IgD-negative memory B cell (primary cell): ENCODE data around the gene DUOXA1. TPM values are rescaled to one million over a fixed set of nuclear protein-coding genes. Genes with fewer than 3 reads are reported as not detected.

ENCODE experiments used
- H3K27ac Mint-ChIP-seq, 3 donors: one replicate each; pipeline ENCODE4 v1.8.0; 2020 to 2022; ENCODE audit warnings: mild to moderate bottlenecking in 3 of 3, mixed read lengths in 3 of 3, moderate library complexity in 1 of 3
- H3K27me3 Mint-ChIP-seq: one replicate; pipeline ENCODE4 v1.8.0; 2021; ENCODE audit warnings: mixed read lengths
- H3K36me3 Mint-ChIP-seq: one replicate; pipeline ENCODE4 v1.8.0; 2020; ENCODE audit warnings: mild to moderate bottlenecking, mixed read lengths
- H3K4me1 Mint-ChIP-seq, 3 donors: one replicate each; pipeline ENCODE4 v1.8.0; 2020 to 2022; ENCODE audit warnings: mixed read lengths in 3 of 3, mild to moderate bottlenecking in 1 of 3
- H3K4me3 Mint-ChIP-seq, 4 donors: one replicate each; pipeline ENCODE4 v1.8.0; 2020 to 2022; ENCODE audit warnings: mild to moderate bottlenecking in 4 of 4, mixed read lengths in 4 of 4, moderate library complexity in 3 of 4
- H3K9me3 Mint-ChIP-seq, 3 donors: one replicate each; pipeline ENCODE4 v1.8.0; 2020 to 2021; ENCODE audit warnings: mixed read lengths in 3 of 3, mild to moderate bottlenecking in 1 of 3
- polyA plus RNA-seq: library from polyadenylated mRNA; unstranded; fragments of 300-500 nt; fragmentation: Illumina TruSeq; gene quantifications from one replicate; pipeline ENCODE4 v1.2.3, GENCODE V29; 2021

DUOXA1 gene, protein sequence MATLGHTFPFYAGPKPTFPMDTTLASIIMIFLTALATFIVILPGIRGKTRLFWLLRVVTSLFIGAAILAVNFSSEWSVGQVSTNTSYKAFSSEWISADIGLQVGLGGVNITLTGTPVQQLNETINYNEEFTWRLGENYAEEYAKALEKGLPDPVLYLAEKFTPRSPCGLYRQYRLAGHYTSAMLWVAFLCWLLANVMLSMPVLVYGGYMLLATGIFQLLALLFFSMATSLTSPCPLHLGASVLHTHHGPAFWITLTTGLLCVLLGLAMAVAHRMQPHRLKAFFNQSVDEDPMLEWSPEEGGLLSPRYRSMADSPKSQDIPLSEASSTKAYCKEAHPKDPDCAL
- polyA plus RNA-seq: not detected

GRCh38 chr15:45129651-45130129, at the start of gene DUOXA1, which contains the start of gene DUOX1:
TSS of gene DUOXA1 (minus strand) at chr15:45129879. CDS start at chr15:45123014, 6,865 bp downstream.
TSS of gene DUOX1 (plus strand) at chr15:45129994. CDS start at chr15:45131967, 1,973 bp downstream.
- peak within 1 kb of the TSS; percentile 43 to 63 (median 52) for H3K4me3 Mint-ChIP-seq
- peaks cover 45% of the 10 kb centered on the region for H3K27me3 Mint-ChIP-seq

DNA sequence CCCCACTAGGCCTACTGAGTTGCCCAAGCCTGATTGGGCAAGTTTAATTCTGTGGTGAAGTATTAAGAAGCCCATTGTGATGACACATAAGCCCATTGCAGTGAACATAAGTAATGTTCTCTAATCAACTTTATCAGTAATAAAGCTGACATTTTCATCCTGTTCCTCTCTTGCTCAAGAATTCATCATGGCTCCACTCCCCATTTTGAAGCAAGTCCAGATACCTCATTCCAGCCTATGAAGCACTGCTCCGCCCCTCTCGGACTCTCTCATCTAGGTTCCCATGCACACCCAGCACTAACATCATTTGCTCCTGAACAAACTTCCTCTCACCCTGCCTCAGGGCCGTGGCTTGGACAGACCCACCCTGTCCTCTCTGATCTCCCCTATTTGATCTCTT, 47.6 kb upstream of the DUOXA1 start:
- Mint-ChIP-seq H3K4me3 (no peak overlapping the region), H3K27me3 (no peaks in the 10 kb centered on the region), H3K36me3 (peaks cover 5% of the 10 kb centered on the region), H3K4me1 (peaks cover 0 to 4% (median 0%) of the 10 kb centered on the region in 3 donors), H3K9me3 (peaks cover 0 to 1% (median 0%) of the 10 kb centered on the region in 3 donors), H3K27ac (no peak overlapping the region)

More at GRCh38 chr15:45129651-45130129, at the start of gene DUOXA1, which contains the start of gene DUOX1:
- peaks cover 1% of the 10 kb centered on the region for H3K36me3 Mint-ChIP-seq
- no peaks in the 10 kb centered on the region for H3K9me3 Mint-ChIP-seq
- H3K4me1 Mint-ChIP-seq: peaks cover 2 to 5% (median 4%) of the 10 kb centered on the region in 3 donors
- peak within 1 kb of the TSS in 1 of 3 donors; percentile 31 for H3K27ac Mint-ChIP-seq

DNA sequence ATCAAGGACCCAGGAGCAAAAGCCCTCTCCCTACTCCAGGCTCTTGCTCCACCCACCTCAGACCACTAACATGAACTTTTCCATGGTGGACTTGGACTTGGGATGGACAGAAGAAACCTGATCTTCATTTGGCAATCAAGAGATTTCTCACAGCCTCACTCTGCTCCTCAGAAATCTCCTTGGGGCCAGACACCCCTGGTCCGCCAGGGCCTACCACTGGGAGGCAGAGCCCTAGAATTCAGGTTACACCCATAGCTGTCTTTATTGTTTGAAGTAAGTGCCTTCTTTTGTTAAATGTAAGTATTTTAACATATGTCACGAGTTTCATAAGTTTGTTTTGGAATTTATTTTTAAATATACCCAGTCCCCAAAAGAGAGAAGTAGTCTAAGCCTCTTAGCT, 44.9 kb upstream of the DUOXA1 start:
- H3K9me3 Mint-ChIP-seq: no peaks in the 10 kb centered on the region
- no peaks in the 10 kb centered on the region for H3K27me3 Mint-ChIP-seq
- H3K27ac Mint-ChIP-seq: no peak overlapping the region
- H3K4me1 Mint-ChIP-seq: peaks cover 3 to 9% (median 7%) of the 10 kb centered on the region in 3 donors
- peaks cover 5% of the 10 kb centered on the region for H3K36me3 Mint-ChIP-seq
- no peak overlapping the region for H3K4me3 Mint-ChIP-seq

DNA sequence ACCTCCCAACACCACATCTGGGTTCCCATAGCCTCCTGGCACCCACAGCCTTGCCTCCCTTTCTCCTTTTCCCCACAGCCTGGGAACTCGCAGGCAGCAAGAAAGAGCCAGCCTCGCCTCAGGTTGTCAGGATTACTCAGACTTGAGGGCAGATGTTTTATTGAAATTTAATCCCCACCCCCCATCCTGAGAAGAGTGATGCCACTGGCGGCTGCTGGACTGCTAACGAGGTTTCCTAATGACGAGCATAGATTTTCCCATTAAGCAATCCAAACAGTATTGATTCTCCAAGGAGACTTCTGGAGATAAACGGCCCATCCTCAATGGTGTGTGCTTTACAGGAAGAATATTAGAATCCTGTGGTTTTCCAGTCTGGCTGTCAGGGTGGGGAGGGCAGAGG, 44.4 kb upstream of the DUOXA1 start:
- Mint-ChIP-seq H3K36me3 (peaks cover 5% of the 10 kb centered on the region), H3K27me3 (no peaks in the 10 kb centered on the region), H3K9me3 (no peaks in the 10 kb centered on the region), H3K4me3 (no peak overlapping the region), H3K27ac (no peak overlapping the region), H3K4me1 (peaks cover 5 to 11% (median 9%) of the 10 kb centered on the region in 3 donors)

GRCh38 chr15:45171912-45172311, 42.2 kb upstream of the DUOXA1 start:
- peaks cover 7 to 11% (median 10%) of the 10 kb centered on the region in 3 donors for H3K4me1 Mint-ChIP-seq
- H3K27ac Mint-ChIP-seq: no peak overlapping the region
- H3K36me3 Mint-ChIP-seq: no peaks in the 10 kb centered on the region
- H3K27me3 Mint-ChIP-seq: no peaks in the 10 kb centered on the region
- no peaks in the 10 kb centered on the region for H3K9me3 Mint-ChIP-seq
- no peak overlapping the region for H3K4me3 Mint-ChIP-seq

DNA sequence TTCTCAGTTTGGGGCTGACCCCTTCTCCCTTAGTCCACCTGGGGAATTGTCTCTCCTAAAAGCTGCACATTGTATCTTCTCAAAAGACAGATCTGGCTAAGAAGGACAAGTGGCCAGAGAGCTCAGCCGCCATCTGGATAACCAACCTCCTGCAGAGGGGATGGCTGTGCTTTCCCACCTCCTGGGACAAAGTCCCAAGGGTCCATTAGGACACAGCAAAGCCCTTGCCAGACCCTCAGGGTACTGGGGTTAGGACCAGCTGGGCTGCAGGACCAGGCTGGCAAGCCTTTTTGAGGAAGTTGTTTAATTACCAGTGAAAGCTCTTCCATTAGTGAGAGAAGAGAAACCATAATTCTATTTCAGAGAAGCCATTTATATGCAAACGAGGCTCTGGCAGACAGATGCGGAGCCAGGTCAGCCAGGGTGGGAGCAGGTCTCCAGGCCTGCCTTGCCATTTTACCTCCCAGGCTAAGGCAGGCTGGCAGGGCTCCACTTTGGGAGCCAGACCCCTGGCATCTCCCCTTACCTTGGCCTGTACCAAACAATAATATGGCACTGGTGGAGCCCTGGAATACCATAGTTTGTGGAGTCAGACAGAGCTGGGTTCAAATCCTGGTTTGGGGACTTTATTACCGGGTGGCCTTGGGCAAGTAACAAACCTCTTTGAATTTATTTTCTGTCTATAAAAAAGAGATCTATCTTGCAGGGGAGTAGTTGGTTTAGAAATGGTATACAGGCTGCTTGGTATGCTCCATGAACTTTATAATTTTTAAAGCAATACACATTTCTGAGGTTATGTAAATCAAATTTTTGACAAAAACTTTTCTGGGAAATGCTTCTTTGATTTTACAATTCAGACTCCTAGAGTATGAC, 40.2 kb upstream of the DUOXA1 start:
- peak overlapping the region in 2 of 4 donors; percentile 12 to 90 for H3K4me3 Mint-ChIP-seq
- peak overlapping the region in 2 of 3 donors; percentile 87 to 95 for H3K27ac Mint-ChIP-seq
- no peaks in the 10 kb centered on the region for H3K36me3 Mint-ChIP-seq
- no peaks in the 10 kb centered on the region for H3K9me3 Mint-ChIP-seq
- peaks cover 10 to 15% (median 11%) of the 10 kb centered on the region in 3 donors for H3K4me1 Mint-ChIP-seq
- H3K27me3 Mint-ChIP-seq: no peaks in the 10 kb centered on the region

- peak overlapping the region; percentile 73 to 95 (median 87) for H3K27ac Mint-ChIP-seq
- H3K36me3 Mint-ChIP-seq: no peaks in the 10 kb centered on the region
- no peaks in the 10 kb centered on the region for H3K27me3 Mint-ChIP-seq
- H3K4me3 Mint-ChIP-seq: peak overlapping the region; percentile 4 to 90 (median 54)
- H3K9me3 Mint-ChIP-seq: no peaks in the 10 kb centered on the region
- peaks cover 10 to 17% (median 11%) of the 10 kb centered on the region in 3 donors for H3K4me1 Mint-ChIP-seq
These were observed 39.3 kb upstream of the DUOXA1 start for GRCh38 chr15:45168751-45169551.

DNA sequence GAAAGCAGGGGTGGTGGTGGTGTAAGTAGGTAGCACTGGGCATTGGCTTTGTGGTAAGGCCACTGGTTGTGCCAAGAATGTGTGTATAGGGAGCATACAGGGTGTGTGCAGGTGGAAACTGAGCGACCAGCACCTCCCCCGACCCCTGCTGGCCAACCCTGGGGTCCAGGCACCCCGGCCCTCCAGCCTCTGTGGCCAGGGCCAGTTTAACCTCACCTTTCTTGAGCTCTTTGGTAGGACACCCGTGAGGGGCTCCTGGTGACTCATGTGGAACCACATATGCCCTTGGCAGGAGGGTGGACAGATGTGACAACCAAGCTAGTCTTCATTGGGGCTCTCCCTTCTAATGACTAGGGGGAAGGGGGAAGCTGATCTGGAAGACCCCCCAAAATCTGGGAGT, 38.6 kb upstream of the DUOXA1 start:
- H3K9me3 Mint-ChIP-seq: no peaks in the 10 kb centered on the region
- H3K27me3 Mint-ChIP-seq: no peaks in the 10 kb centered on the region
- H3K27ac Mint-ChIP-seq: peak overlapping the region; percentile 70 to 87 (median 73)
- H3K36me3 Mint-ChIP-seq: no peaks in the 10 kb centered on the region
- H3K4me1 Mint-ChIP-seq: peaks cover 10 to 17% (median 11%) of the 10 kb centered on the region in 3 donors
- peak overlapping the region in 2 of 4 donors; percentile 90 for H3K4me3 Mint-ChIP-seq

DNA sequence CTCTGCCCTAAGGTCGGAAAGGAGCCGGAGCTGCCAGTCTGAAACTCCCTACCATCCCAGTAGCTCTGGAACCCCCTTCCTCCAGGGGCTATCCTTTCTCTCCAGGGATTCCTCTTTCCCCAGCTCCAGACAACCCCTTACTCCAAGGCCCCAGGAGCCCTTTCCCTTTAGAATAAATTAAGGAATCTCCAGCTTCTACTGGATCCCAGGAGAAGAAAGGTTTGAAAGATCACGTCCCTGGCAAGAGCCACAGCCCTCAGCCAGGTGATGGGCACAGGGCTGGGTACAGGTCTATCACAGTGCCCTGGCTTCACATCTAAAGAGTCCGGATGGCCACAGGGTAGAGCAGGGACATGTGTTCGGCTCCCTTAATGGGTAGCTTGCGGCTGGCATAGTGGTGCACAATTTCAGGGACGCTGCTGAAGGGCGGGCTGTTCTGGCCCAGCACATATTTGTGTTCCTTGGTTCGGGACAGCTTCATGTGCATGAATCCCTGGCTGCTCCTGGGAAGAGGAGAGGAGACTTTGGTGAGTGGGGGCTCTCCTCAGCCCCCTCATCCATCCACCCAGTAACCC, 38.0 kb upstream of the DUOXA1 start:
- Mint-ChIP-seq H3K27me3 (no peaks in the 10 kb centered on the region), H3K4me1 (peaks cover 11 to 16% (median 13%) of the 10 kb centered on the region in 3 donors), H3K9me3 (no peaks in the 10 kb centered on the region), H3K4me3 (peak overlapping the region; percentile 78 to 90 (median 88)), H3K36me3 (no peaks in the 10 kb centered on the region), H3K27ac (peak overlapping the region; percentile 77 to 86 (median 85))

DNA sequence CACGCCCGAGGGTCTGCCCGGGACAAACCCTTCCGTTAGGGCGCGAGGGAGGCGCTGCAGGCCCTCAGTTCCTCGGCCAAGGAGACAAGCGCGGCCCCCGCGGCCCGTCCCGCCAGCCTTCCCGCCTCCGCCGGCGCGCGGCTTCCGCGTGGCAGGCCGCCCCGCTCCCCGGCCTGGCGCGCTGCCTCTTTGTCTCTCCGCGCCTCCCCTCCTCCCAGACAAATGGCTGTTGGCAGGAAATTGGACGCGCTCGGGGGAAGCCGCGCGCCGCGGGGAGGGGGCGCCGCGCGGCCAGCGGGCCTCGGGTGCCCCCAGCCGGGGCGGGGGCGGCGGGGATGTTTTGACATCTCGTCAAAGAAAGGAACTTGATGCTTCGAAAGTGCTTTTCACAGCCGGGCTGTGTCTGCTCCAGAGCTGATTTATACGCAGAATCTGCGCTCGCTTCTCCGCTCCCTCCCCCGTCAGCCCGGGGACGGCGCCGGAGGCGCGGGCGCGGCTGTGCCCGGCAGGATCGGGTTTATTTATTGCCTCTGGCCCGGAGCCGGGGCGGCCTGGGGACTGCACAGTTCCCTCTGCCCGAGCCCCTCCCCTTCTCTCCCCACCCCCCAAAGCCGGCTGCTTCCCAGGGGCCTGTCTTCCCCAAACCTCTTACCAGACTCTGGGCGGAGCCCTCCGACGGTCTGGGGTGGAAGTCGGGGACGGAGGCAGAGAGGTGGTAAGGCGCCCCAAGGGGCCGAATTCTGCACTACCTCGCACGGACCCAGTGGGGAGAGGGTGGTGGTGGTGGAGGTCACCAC, 37.4 kb upstream of the DUOXA1 start:
- peak overlapping the region; percentile 78 to 90 (median 88) for H3K4me3 Mint-ChIP-seq
- no peaks in the 10 kb centered on the region for H3K36me3 Mint-ChIP-seq
- peaks cover 11 to 15% (median 15%) of the 10 kb centered on the region in 3 donors for H3K4me1 Mint-ChIP-seq
- no peaks in the 10 kb centered on the region for H3K9me3 Mint-ChIP-seq
- H3K27me3 Mint-ChIP-seq: no peaks in the 10 kb centered on the region
- H3K27ac Mint-ChIP-seq: peak overlapping the region; percentile 77 to 86 (median 85)

DNA sequence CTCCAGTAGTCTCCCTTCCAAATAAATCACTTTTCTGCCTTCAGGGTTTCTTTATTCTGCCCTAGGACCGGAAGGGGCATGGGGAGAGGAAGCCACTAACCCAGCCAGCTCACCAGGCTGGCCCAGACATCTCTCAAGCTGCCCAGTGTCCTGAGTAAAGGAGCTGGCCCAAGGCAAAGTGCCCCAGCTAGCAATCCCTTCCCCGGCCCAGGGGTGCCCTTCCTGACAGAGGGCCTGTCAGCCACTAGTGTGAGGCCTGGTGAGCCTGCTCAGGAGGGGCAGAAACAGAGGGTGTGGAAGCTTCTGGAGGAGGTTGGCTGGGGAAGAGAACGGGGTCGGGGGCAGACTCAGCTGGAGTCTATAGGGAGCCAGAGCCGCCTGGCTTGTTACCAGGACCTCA, 35.9 kb upstream of the DUOXA1 start:
- Mint-ChIP-seq H3K36me3 (no peaks in the 10 kb centered on the region), H3K4me1 (peaks cover 7 to 17% (median 15%) of the 10 kb centered on the region in 3 donors), H3K27ac (peak overlapping the region in 2 of 3 donors; percentile 74 to 92), H3K4me3 (peak overlapping the region; percentile 77 to 86 (median 82)), H3K27me3 (no peaks in the 10 kb centered on the region), H3K9me3 (no peaks in the 10 kb centered on the region)

- Mint-ChIP-seq H3K27me3 (no peaks in the 10 kb centered on the region), H3K4me1 (peaks cover 5 to 17% (median 15%) of the 10 kb centered on the region in 3 donors), H3K36me3 (no peaks in the 10 kb centered on the region), H3K9me3 (no peaks in the 10 kb centered on the region), H3K4me3 (peak overlapping the region in 3 of 4 donors; percentile 20 to 86 (median 49)), H3K27ac (peak overlapping the region in 1 of 3 donors; percentile 74)
These were observed 35.2 kb upstream of the DUOXA1 start for GRCh38 chr15:45164914-45165313.

GRCh38 chr15:45163508-45163856, 33.8 kb upstream of the DUOXA1 start:
- peak overlapping the region in 1 of 4 donors; percentile 9 for H3K4me3 Mint-ChIP-seq
- H3K36me3 Mint-ChIP-seq: peaks cover 2% of the 10 kb centered on the region
- no peaks in the 10 kb centered on the region for H3K9me3 Mint-ChIP-seq
- H3K4me1 Mint-ChIP-seq: peaks cover 0 to 14% (median 8%) of the 10 kb centered on the region in 3 donors
- no peaks in the 10 kb centered on the region for H3K27me3 Mint-ChIP-seq
- peak overlapping the region in 1 of 3 donors; percentile 67 for H3K27ac Mint-ChIP-seq
